ENCODE results near the gene FAM89A. TPM values are rescaled to one million over a fixed set of nuclear protein-coding genes. Genes with fewer than 3 reads are reported as not detected.
"Not testable (repeated sequence)": the region's sequence is repeated elsewhere in the genome, so short reads cannot be mapped to it uniquely, and the experiment has no call there.

The FAM89A gene
- total and polyA plus RNA-seq, 2 of the 13 experiments (the other 11 are each of a cell fraction or from before 2014, with no cell fraction given) = 0.35 to 0.44 TPM

DNA sequence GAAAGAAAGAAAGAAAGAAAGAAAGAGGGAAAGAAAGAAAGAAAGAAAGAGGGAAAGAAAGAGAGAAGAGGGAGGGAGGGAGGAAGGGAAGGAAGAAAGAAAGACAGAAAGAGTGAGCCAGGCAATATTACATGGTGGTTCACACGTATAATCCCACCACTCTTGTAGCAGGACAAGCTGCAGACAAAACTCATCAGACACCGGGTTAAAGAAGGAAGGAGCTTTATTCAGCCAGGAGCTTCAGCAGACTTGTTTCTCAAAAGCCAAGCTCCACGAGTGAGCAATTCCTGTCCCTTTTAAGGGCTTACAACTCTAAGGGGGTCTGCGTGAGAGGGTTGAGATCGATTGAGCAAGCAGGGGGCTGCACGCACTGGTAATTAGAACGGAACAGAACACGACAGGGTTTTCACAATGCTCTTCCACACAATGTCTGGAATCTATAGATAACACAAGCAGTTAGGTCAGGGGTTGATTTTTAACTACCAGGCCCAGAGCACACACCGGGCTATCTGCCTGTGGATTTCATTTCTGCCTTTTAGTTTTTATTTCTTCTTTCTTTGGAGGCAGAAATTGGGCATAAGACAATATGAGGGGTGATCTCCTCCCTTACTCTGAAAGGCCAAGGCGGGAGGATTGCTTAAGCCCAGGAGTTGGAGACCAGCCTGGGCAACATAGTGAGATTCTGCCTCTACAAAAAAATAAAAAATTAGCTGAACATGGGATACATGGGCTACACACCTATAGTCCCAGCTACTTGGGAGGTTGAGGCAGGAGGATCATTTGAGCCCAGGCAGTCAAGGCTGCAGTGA, 6.1 kb upstream of the FAM89A start:
- Histone ChIP-seq H3K27me3 (ENCODE audit: control insufficient read depth in 1 of 2, insufficient read depth in 2 of 2, low read length in 2 of 2) (peaks cover 1 to 16% of the 10 kb centered on the region in 2 experiments; a peak in 4 of 5 replicates), H3K9me3 (ENCODE audit: low read length) (peaks cover 14% of the 10 kb centered on the region)
- H3K4me2 ChIP-seq (ENCODE audit: low read depth, low read length); FAIRE-seq; intact Hi-C loops (cut with micrococcal nuclease; ENCODE audit: unreplicated experiment); CTCF ChIA-PET (ENCODE audit: low intra/inter-chr PET ratio, low total read pairs); H3K27ac ChIP-seq (ENCODE audit: extremely low read length, insufficient read depth, low read length); in situ Hi-C loops (cut with HindIII; ENCODE audit: extremely low pct_ligation_motif_present, low pct_unique_long_range_greater_than_20kb); H3K4me1 ChIP-seq (ENCODE audit: insufficient read depth, low read length); DNase-seq (ENCODE audit: low spot score); POLR2A ChIA-PET; H4K20me1 ChIP-seq (ENCODE audit: insufficient read depth, low read length); ATAC-seq; H2AFZ ChIP-seq (ENCODE audit: low read length); H3K9ac ChIP-seq (ENCODE audit: insufficient read depth, low read depth, low read length); H3K4me3 ChIP-seq (replicated peaks in 1 of 3; ENCODE audit: insufficient read depth in 1 of 3, low read depth in 2 of 3, low read length in 3 of 3); H3K36me3 ChIP-seq (replicated peaks in 1 of 2; ENCODE audit: control insufficient read depth in 1 of 2, insufficient read depth in 2 of 2, low read length in 2 of 2); BruUV-seq (replicated peaks); H3K79me2 ChIP-seq (ENCODE audit: insufficient read depth, low read length): not testable (repeated sequence)
- TF ChIP-seq, protein P1, sequence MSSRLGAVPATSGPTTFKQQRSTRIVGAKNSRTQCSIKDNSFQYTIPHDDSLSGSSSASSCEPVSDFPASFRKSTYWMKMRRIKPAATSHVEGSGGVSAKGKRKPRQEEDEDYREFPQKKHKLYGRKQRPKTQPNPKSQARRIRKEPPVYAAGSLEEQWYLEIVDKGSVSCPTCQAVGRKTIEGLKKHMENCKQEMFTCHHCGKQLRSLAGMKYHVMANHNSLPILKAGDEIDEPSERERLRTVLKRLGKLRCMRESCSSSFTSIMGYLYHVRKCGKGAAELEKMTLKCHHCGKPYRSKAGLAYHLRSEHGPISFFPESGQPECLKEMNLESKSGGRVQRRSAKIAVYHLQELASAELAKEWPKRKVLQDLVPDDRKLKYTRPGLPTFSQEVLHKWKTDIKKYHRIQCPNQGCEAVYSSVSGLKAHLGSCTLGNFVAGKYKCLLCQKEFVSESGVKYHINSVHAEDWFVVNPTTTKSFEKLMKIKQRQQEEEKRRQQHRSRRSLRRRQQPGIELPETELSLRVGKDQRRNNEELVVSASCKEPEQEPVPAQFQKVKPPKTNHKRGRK (CRISPR knock-in tag; IDR thresholded peaks at IDR 0.05) = 0 out of 2 replicates have a peak, but pooled peaks have one; percentile 47
- WGBS (ENCODE audit: low lambda C conversion rate) = 10% methylated on average over 10 of the region's 10 CpGs

DNA sequence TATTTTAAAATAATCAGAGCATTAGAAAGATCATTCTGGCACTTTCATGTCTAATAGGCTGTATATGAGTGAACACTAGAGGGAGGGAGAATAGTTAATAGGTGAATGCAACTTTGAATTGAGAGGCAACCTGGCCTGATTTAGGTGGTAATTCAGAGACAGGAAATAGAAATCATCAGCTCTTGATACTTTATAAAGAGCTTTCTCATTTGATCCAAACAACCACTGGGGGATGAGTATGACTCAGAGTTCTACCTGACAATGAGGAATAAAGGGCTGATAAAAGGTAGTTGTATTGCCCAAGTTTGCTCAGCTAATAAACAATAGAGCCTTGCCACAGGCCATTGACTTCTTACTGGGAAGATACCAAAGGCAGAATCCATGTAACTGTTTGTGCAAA, 5.2 kb upstream of the FAM89A start:
- ATAC-seq (no peak), FAIRE-seq (no peak), DNase-seq (ENCODE audit: low spot score) (no peak)
- Histone ChIP-seq H3K4me3 (replicated peaks in 1 of 3; ENCODE audit: insufficient read depth in 1 of 3, low read depth in 2 of 3, low read length in 3 of 3) (no peak overlapping the region), H3K27me3 (ENCODE audit: control insufficient read depth in 1 of 2, insufficient read depth in 2 of 2, low read length in 2 of 2) (peaks cover 4 to 24% of the 10 kb centered on the region in 2 experiments; a peak in 4 of 5 replicates), H4K20me1 (ENCODE audit: insufficient read depth, low read length) (no peaks in the 10 kb centered on the region), H2AFZ (ENCODE audit: low read length) (no peak overlapping the region), H3K27ac (ENCODE audit: extremely low read length, insufficient read depth, low read length) (no peak overlapping the region), H3K36me3 (replicated peaks in 1 of 2; ENCODE audit: control insufficient read depth in 1 of 2, insufficient read depth in 2 of 2, low read length in 2 of 2) (no peaks in the 10 kb centered on the region), H3K9ac (ENCODE audit: insufficient read depth, low read depth, low read length) (no peak overlapping the region), H3K9me3 (ENCODE audit: low read length) (peaks cover 14% of the 10 kb centered on the region), H3K4me2 (ENCODE audit: low read depth, low read length) (no peak overlapping the region), H3K79me2 (ENCODE audit: insufficient read depth, low read length) (no peaks in the 10 kb centered on the region), H3K4me1 (ENCODE audit: insufficient read depth, low read length) (peaks cover 9% of the 10 kb centered on the region; the same call in 1 of the 2 replicates)
- CTCF ChIA-PET (ENCODE audit: low intra/inter-chr PET ratio, low total read pairs) = no interaction called here
- in situ Hi-C loops (cut with HindIII; ENCODE audit: extremely low pct_ligation_motif_present, low pct_unique_long_range_greater_than_20kb) = no loop called here
- intact Hi-C loops (cut with micrococcal nuclease; ENCODE audit: unreplicated experiment) = no loop called here
- BruUV-seq (replicated peaks) = no TSS peak
- POLR2A ChIA-PET = no interaction called here
- TF ChIP-seq, protein P2, sequence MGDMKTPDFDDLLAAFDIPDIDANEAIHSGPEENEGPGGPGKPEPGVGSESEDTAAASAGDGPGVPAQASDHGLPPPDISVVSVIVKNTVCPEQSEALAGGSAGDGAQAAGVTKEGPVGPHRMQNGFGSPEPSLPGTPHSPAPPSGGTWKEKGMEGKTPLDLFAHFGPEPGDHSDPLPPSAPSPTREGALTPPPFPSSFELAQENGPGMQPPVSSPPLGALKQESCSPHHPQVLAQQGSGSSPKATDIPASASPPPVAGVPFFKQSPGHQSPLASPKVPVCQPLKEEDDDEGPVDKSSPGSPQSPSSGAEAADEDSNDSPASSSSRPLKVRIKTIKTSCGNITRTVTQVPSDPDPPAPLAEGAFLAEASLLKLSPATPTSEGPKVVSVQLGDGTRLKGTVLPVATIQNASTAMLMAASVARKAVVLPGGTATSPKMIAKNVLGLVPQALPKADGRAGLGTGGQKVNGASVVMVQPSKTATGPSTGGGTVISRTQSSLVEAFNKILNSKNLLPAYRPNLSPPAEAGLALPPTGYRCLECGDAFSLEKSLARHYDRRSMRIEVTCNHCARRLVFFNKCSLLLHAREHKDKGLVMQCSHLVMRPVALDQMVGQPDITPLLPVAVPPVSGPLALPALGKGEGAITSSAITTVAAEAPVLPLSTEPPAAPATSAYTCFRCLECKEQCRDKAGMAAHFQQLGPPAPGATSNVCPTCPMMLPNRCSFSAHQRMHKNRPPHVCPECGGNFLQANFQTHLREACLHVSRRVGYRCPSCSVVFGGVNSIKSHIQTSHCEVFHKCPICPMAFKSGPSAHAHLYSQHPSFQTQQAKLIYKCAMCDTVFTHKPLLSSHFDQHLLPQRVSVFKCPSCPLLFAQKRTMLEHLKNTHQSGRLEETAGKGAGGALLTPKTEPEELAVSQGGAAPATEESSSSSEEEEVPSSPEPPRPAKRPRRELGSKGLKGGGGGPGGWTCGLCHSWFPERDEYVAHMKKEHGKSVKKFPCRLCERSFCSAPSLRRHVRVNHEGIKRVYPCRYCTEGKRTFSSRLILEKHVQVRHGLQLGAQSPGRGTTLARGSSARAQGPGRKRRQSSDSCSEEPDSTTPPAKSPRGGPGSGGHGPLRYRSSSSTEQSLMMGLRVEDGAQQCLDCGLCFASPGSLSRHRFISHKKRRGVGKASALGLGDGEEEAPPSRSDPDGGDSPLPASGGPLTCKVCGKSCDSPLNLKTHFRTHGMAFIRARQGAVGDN (CRISPR knock-in tag; IDR thresholded peaks at IDR 0.05) = no peak
- TF ChIP-seq ZFP82 (CRISPR knock-in tag; IDR thresholded peaks at IDR 0.05; ENCODE audit: borderline replicate concordance) (no peak), NCOA2 (CRISPR knock-in tag; IDR thresholded peaks at IDR 0.05) (no peak), ZNF101 (CRISPR knock-in tag; IDR thresholded peaks at IDR 0.05; ENCODE audit: borderline replicate concordance, low read depth) (no peak), TBP (CRISPR knock-in tag; IDR thresholded peaks at IDR 0.05) (no peak)
- TF ChIP-seq, protein P3, sequence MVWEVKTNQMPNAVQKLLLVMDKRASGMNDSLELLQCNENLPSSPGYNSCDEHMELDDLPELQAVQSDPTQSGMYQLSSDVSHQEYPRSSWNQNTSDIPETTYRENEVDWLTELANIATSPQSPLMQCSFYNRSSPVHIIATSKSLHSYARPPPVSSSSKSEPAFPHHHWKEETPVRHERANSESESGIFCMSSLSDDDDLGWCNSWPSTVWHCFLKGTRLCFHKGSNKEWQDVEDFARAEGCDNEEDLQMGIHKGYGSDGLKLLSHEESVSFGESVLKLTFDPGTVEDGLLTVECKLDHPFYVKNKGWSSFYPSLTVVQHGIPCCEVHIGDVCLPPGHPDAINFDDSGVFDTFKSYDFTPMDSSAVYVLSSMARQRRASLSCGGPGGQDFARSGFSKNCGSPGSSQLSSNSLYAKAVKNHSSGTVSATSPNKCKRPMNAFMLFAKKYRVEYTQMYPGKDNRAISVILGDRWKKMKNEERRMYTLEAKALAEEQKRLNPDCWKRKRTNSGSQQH (CRISPR knock-in tag; IDR thresholded peaks at IDR 0.05; ENCODE audit: low read depth) = no peak

Data from HepG2 (cell line).